ENCODE results near the gene PKP2.
"Not testable (repeated sequence)": the region's sequence is repeated elsewhere in the genome, so short reads cannot be mapped to it uniquely, and the experiment has no call there.

PKP2 gene

GRCh38 chr12:32897281-32897610, 669 bp upstream of the PKP2 start:
- DNase-seq (ENCODE audit: extremely low read depth in 1 of 2, low read depth in 1 of 2) = no peak

- DNase-seq (ENCODE audit: extremely low read depth in 1 of 2, low read depth in 1 of 2) = no peak
Observed at GRCh38 chr12:32895688-32896431, 717 bp downstream of the PKP2 start.

GRCh38 chr12:32894566-32894965, 2.0 kb downstream of the PKP2 start:
- no peak for DNase-seq (ENCODE audit: extremely low read depth in 1 of 2, low read depth in 1 of 2)

- DNase-seq (ENCODE audit: extremely low read depth in 1 of 2, low read depth in 1 of 2) = no peak
Observed at GRCh38 chr12:32893458-32893857, 3.1 kb downstream of the PKP2 start.

GRCh38 chr12:32893043-32893442, 3.5 kb downstream of the PKP2 start:
- no peak for DNase-seq (ENCODE audit: extremely low read depth in 1 of 2, low read depth in 1 of 2)

GRCh38 chr12:32892369-32892768, 4.2 kb downstream of the PKP2 start:
- not testable (repeated sequence) for DNase-seq (ENCODE audit: extremely low read depth in 1 of 2, low read depth in 1 of 2)

GRCh38 chr12:32891956-32892355, 4.6 kb downstream of the PKP2 start:
- no peak for DNase-seq (ENCODE audit: extremely low read depth in 1 of 2, low read depth in 1 of 2)

GRCh38 chr12:32891526-32891925, 5.1 kb downstream of the PKP2 start:
- no peak for DNase-seq (ENCODE audit: extremely low read depth in 1 of 2, low read depth in 1 of 2)

GRCh38 chr12:32889011-32889760, 7.4 kb downstream of the PKP2 start:
- no peak for DNase-seq (ENCODE audit: extremely low read depth in 1 of 2, low read depth in 1 of 2)

GRCh38 chr12:32887058-32887457, 9.5 kb downstream of the PKP2 start:
- DNase-seq (ENCODE audit: extremely low read depth in 1 of 2, low read depth in 1 of 2) = no peak

- no peak for DNase-seq (ENCODE audit: extremely low read depth in 1 of 2, low read depth in 1 of 2)
Observed at GRCh38 chr12:32885831-32886230, 10.7 kb downstream of the PKP2 start.

GRCh38 chr12:32884962-32885361, 11.6 kb downstream of the PKP2 start:
- DNase-seq (ENCODE audit: extremely low read depth in 1 of 2, low read depth in 1 of 2) = no peak

- no peak for DNase-seq (ENCODE audit: extremely low read depth in 1 of 2, low read depth in 1 of 2)
Observed at GRCh38 chr12:32881702-32882101, 14.9 kb downstream of the PKP2 start.

GRCh38 chr12:32881107-32881506, 15.5 kb downstream of the PKP2 start:
- DNase-seq (ENCODE audit: extremely low read depth in 1 of 2, low read depth in 1 of 2) = no peak

GRCh38 chr12:32879066-32879465, 17.5 kb downstream of the PKP2 start:
- DNase-seq (ENCODE audit: extremely low read depth in 1 of 2, low read depth in 1 of 2) = not testable (repeated sequence)

- DNase-seq (ENCODE audit: extremely low read depth in 1 of 2, low read depth in 1 of 2) = no peak
Observed at GRCh38 chr12:32877601-32878459, 18.7 kb downstream of the PKP2 start.

- DNase-seq (ENCODE audit: extremely low read depth in 1 of 2, low read depth in 1 of 2) = no peak
Observed at GRCh38 chr12:32876004-32876403, 20.6 kb downstream of the PKP2 start.

GRCh38 chr12:32874975-32875374, 21.6 kb downstream of the PKP2 start:
- DNase-seq (ENCODE audit: extremely low read depth in 1 of 2, low read depth in 1 of 2) = no peak

GRCh38 chr12:32874078-32874477, 22.5 kb downstream of the PKP2 start:
- DNase-seq (ENCODE audit: extremely low read depth in 1 of 2, low read depth in 1 of 2) = no peak

- not testable (repeated sequence) for DNase-seq (ENCODE audit: extremely low read depth in 1 of 2, low read depth in 1 of 2)
Observed at GRCh38 chr12:32872416-32872815, 24.2 kb downstream of the PKP2 start.

GRCh38 chr12:32870716-32871115, 25.9 kb downstream of the PKP2 start:
- no peak for DNase-seq (ENCODE audit: extremely low read depth in 1 of 2, low read depth in 1 of 2)

GRCh38 chr12:32868885-32869284, 27.7 kb downstream of the PKP2 start:
- no peak for DNase-seq (ENCODE audit: extremely low read depth in 1 of 2, low read depth in 1 of 2)

Data from stimulated activated CD8-positive, alpha-beta memory T cell treated with anti-CD3 and anti-CD28 coated beads, Interleukin-7, amount 100 ng/mL, for 48 hours (primary cell).